Activated CD8-positive, alpha-beta memory T cell treated with anti-CD3 and anti-CD28 coated beads, Interleukin-2, amount 50 U/mL, for 24 hours (primary cell): ENCODE data around the gene GNB4.
A peak's percentile ranks its signal among the peaks of the same experiment; 100 is the strongest.

Source experiments
- DNase-seq: peaks from one replicate; pipeline ENCODE4 v3.0.0-alpha.2; 2020; ENCODE audit errors: extremely low read depth

The GNB4 gene

GRCh38 chr3:179363332-179363731, 87.9 kb downstream of the GNB4 start:
- no peak for DNase-seq

GRCh38 chr3:179355996-179356395, 95.3 kb downstream of the GNB4 start:
- DNase-seq, result no peak

GRCh38 chr3:179348325-179349013, 102.8 kb downstream of the GNB4 start:
- DNase-seq, result no peak

GRCh38 chr3:179347345-179348194, 103.7 kb downstream of the GNB4 start, which contains the start of gene MFN1:
Gene MFN1, plus strand, starts transcription at chr3:179347709. Its CDS starts 1,143 bp downstream, at chr3:179348852.
- peak; percentile 85 for DNase-seq
